GM19025 (cell line): Measurements from ENCODE around the gene LRMDA.

Experiments
- ATAC-seq: cut with Tn5 transposase; IDR thresholded peaks from one replicate; pipeline ENCODE4 v1.9.1; 2021; ENCODE audit warnings: mild to moderate bottlenecking, low read depth, moderate library complexity; ENCODE audit not compliant: unreplicated experiment

Gene LRMDA

DNA sequence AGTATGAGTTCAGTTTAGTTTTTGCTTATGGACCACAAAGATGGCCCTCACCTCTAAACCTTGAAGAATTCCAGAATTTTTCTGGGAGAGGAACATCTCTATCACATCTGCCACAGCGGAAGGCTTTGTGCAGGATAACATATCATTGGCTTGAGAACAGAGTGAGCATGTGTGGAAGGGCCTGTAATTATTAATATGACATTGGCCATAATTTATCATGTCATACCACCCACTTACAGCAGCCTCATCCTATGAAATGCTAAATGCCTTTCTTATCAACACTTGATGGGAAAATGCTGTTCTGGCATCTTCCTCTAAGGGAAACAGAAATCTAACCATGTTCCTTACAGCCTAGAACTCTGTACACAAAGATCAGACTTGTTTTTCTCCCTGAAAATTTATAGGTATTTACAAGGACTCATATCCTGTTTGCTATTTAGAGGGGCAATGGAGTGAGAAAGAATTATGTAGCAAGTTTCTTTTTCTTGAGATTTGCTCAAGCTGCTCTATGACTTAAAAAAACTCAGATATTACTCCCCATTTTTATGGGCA, 817.3 kb downstream of the LRMDA start:
- no peak for ATAC-seq

- no peak for ATAC-seq
These were observed 820.6 kb downstream of the LRMDA start for GRCh38 chr10:76251841-76252671.

GRCh38 chr10:76252733-76253132, 821.3 kb downstream of the LRMDA start:
- ATAC-seq, result no peak

GRCh38 chr10:76255241-76255640, 823.8 kb downstream of the LRMDA start:
- no peak for ATAC-seq

DNA sequence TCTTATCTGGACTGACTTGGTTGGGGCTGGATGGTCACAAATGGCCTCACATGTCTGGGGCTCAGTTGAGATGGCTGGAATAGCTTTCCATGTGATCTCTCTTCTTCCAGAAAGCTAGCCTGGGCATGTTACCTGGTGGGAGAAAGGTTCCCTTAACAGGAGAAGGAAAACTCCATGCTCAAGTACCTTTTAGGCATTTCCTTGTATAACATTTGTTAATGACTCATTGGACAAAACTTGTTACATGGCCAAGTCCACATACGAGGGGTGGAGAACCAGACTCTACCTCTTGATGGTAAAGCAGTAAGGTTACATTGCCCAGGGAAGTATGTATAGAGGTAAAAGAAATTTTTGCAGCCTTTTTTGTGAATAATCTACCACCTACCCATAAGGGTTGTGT, 826.4 kb downstream of the LRMDA start:
- ATAC-seq, result no peak

- no peak for ATAC-seq
These were observed 834.2 kb downstream of the LRMDA start for GRCh38 chr10:76265441-76266113.

- ATAC-seq, result no peak
These were observed 837.1 kb downstream of the LRMDA start for GRCh38 chr10:76268530-76268929.

DNA sequence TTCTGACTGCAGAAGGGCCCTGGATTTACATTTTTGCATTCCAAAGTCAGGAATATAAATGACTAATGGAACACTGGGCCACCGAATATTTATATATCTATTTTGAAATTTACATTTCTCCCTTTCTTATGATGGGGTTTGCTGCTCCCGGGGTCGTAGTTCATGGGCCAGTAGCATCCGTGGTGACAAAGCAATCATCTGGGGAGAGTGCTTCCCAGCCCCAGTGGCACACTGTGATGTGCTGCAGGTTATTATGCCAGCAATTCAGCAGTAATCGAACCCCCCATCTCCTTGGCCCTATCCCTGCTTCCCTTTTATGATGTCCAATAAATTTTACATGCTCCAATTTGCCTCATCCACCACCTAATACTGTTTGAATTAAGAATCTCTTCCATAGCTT, 837.5 kb downstream of the LRMDA start:
- no peak for ATAC-seq

DNA sequence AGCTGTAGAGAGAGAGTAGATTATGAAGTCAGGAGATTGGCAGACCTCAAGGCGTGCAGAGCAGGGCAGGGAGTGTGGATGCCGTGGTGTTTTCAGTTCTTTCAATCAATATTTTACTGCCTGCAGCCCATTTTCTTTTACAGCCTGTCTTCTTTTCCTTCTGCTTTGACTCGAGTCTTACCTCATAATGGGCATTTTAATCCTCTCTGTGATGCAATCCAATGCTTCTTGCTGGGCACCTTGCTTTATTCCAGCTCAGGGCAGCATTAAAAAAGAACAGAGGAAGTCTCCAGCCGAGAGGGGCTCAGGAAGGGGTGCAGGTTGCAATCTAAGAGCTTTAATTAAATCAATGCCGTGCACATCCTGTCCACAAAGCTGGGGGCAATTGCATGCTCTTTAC, 839.0 kb downstream of the LRMDA start:
- ATAC-seq, result no peak

- ATAC-seq, result no peak
These were observed 843.5 kb downstream of the LRMDA start for GRCh38 chr10:76274933-76275332.

DNA sequence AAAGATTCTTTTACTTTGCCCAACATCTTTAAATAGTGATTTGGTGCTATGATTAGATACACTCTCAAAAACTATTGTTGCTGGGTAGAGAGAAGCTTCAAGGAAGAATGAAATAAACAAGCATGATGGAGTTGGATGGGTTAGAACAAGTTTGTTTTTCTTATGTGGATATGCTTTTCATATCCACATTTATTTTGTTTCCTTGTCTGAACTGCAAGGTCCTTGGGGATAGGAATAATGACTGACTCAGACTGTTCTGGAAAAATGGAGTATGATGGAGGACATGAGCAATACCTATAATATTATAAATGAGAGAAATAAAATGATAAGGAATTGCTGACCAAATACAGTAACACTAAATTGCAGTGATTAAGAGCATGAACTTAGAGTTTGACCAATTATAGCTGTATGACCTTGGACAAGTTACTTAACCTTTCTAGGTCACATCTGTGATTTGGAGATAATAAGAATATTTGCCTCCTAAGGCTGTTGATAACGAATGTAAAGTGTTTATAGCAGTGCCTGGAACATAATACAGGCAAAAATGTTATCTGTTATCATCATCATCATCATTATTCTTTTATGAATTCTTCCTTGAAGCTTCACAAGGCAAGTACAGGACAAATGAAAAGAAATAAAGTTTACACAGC, 847.5 kb downstream of the LRMDA start:
- ATAC-seq, result no peak

GRCh38 chr10:76281659-76282058, 850.2 kb downstream of the LRMDA start:
- ATAC-seq, result no peak

DNA sequence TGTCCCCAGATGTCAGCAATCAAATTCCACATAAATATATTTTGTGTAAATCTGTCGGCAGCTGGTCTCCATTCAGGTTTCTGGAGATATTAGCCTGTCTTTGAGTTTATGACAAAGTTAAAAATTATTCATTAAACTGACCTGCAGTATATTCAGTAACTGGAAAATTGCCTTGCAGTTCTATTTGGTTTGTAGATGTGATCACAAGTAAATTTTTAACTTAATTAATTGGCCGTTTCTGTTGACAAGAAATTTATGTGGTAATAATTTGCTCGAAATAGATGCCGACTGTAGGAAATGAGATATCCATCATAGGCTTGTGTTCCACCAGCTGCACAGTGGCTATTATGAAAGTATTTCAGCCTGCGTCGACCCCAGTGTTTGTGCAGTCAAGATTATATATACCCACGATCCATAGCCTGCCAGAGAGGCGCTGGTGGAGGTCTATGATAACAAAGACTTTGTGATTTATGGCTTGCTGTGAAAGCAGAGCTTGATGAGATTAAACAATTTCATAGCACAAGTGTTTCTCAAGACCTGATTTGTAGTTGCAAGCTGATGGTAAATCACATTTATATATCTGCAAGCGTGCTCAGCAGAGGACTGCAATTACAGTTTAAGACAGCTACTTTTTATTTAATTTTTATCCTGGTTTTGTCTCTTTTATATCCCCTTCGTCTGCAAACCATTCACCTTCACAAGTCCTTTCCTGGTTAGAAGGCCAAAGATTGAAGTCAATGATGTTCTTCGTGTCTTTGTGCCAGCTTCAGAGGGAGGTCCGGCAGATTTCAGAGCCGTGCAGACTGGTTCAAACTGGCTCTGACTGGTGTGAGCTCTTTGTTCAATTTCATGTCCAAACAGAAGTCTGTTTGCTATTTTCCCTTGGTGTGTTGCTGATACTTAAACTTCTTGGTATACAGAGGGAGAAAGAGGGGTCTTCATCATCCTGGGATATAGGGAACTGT, 850.9 kb downstream of the LRMDA start:
- ATAC-seq, result no peak

GRCh38 chr10:76284351-76284750, 852.9 kb downstream of the LRMDA start:
- no peak for ATAC-seq

DNA sequence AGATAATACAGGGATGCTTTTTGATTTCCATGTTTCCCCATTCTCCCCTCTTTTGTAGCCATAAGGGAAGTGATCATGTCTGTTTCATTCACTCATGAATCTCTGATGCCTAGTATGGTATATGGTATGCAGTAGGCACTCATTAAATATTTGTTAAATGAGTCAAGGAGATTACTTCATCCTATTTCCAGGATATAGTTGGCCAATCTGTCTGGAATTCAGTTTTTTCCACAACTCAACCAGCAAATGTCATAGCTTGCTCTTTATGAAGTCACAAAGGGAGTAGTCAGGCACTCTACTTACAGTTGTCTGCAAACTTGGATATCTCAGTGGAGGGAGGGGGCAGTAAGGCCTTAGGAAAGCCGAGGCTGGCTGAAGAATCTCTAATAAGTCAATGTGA, 853.6 kb downstream of the LRMDA start:
- no peak for ATAC-seq

DNA sequence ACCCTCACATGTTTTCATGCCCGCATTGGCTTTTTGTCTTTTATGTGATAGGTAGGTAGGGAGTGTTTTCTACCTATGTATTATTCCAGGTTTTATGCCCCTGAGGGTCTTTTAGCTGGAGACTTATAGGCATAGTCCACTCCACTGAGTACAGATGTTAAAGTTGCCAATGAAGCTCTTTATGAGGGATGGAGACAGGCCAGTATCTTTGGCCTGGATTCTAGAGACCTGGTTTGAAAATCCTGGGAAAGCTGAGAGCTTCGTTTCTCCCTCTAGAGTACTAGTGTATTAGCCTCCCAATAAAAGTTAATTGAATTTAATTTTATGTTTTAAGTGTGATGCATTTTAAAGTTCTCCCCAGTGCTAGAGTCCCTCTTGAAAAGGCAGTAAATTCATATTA, 854.1 kb downstream of the LRMDA start:
- no peak for ATAC-seq

DNA sequence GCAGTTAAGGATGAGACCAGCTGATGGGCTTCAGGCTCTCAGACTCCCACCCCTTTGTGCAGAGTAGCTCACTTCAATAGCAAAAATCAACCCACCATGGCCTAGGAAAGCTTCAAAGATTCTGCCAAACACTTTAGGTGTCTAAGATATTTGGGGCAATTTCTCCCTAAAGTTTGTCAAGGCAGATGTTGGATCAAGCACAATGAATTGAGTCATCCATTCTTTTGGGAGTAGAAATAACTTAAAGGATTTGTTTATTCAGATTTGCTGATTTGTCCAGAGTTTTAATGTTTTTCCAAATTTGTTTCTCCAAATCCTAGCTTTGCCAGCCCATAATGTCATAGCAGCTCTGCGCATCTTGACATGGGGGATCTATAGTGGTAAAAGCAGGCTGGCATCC, 855.1 kb downstream of the LRMDA start:
- no peak for ATAC-seq

GRCh38 chr10:76287856-76288255, 856.4 kb downstream of the LRMDA start:
- no peak for ATAC-seq

- ATAC-seq, result no peak
These were observed 859.8 kb downstream of the LRMDA start for GRCh38 chr10:76291175-76291574.

DNA sequence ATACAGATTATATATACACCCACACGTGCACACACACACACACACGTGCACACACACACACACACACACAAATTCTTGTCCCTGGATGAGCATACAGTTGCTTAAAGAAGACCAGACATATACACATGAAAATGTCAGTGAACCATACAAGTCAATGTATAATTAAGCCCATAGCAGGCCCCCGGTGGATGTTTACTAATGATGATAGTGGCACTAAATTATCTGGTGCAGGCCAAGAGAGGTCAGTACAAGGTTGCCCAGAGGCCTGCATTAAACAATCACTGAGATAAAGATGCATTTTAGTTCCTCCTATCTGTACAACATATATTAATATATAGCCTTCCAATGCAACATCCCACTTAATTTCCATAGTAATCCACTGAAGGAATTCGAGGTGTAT, 860.5 kb downstream of the LRMDA start:
- no peak for ATAC-seq
